Sigmoid colon (tissue), 7 donors: Measurements from ENCODE around the gene LENEP. TPM values are rescaled to one million over a fixed set of nuclear protein-coding genes. Genes with fewer than 3 reads are reported as not detected.
A peak's percentile ranks its signal among the peaks of the same experiment; 100 is the strongest.

Experiments
- DNase-seq: peaks from one replicate; pipeline ENCODE4 v3.0.0-alpha.2; 2019
- H3K27ac ChIP-seq, 4 donors: fragments of 200-600 bp; sonication (generic); one replicate each; pipeline ENCODE4 v1.5.1; 2016 to 2019; ENCODE audit warnings: mild to moderate bottlenecking in 1 of 4
- H3K27me3 ChIP-seq, 3 donors: fragments of 200-600 bp; sonication (generic); one replicate each; pipeline ENCODE4 v1.5.1; 2019; ENCODE audit warnings: mild to moderate bottlenecking in 1 of 3
- H3K36me3 ChIP-seq, 4 donors: fragments of 200-600 bp; sonication (generic); one replicate each; pipeline ENCODE4 v1.5.1; 2016 to 2019
- H3K4me1 ChIP-seq, 4 donors: fragments of 200-600 bp; sonication (generic); one replicate each; pipeline ENCODE4 v1.5.1; 2017 to 2019
- H3K4me3 ChIP-seq, 4 donors: fragments of 200-600 bp; sonication (generic); one replicate each; pipeline ENCODE4 v1.5.1; 2017 to 2019; ENCODE audit warnings: mild to moderate bottlenecking in 2 of 4, moderate library complexity in 1 of 4
- H3K9me3 ChIP-seq, 4 donors: fragments of 200-600 bp in 3 of 4; sonication (generic) in 3 of 4; one replicate each; pipeline versions ENCODE4 v1.5.1 to v1.6.1; 2013 to 2019
- EP300 ChIP-seq, 4 donors: sonication (generic); formaldehyde crosslinking; IDR thresholded peaks; one replicate each; pipeline ENCODE4 v1.6.1; 2017; ENCODE audit warnings: antibody characterized with exemption in 4 of 4
- POLR2A ChIP-seq, 2 donors: fragments of 450-650 bp; IDR thresholded peaks; one replicate each; pipeline ENCODE4 v1.6.1; 2016; ENCODE audit warnings: antibody characterized with exemption in 2 of 2, mild to moderate bottlenecking in 2 of 2, moderate library complexity in 2 of 2
- POLR2AphosphoS5 ChIP-seq, 4 donors: sonication (generic); formaldehyde crosslinking; IDR thresholded peaks; one replicate each; pipeline ENCODE4 v1.6.1; 2017; ENCODE audit warnings: antibody characterized with exemption in 4 of 4
- WGBS, 2 donors: extraction: QIAGEN DNeasy Blood & Tissue Kit; methylation state at CpG; one replicate each; pipeline ENCODE4 v1.1.7; 2013; 5-methylcytosine and 5-hydroxymethylcytosine counted together
- intact Hi-C: fragments of 100-400 bp; cut with DNase I; formaldehyde crosslinking; loops from one replicate; pipeline ENCODE4 v1.15.1; 2023
- polyA plus RNA-seq, 3 donors: library from polyadenylated mRNA; stranded (reverse); fragments of 200-250 nt; gene quantifications; one replicate each; pipeline ENCODE4 v1.2.3, GENCODE V29; 2013
- total RNA-seq, 4 donors: library from RNA; depleted of rRNA; stranded (reverse); fragments of >200 nt; gene quantifications; one replicate each; pipeline ENCODE4 v1.1.0, GENCODE V29; 2016
- TF ChIP-seq, protein P1 (sequence below), 4 experiments: fragments of 450-650 bp in 3 of 4; fragments of 200-600 bp in 1 of 4; IDR thresholded peaks; one replicate each; pipeline ENCODE4 v1.5.1; 2016 to 2019; ENCODE audit warnings: antibody characterized with exemption in 4 of 4, mild to moderate bottlenecking in 3 of 4, moderate library complexity in 2 of 4
- donor health status: healthy with polysubstance abuse.
- donor health status: Bipolar disorder and iron deficiency.
- donor health status: healthy.

The LENEP gene
- total and polyA plus RNA-seq, 7 donors: 0.39 TPM; not detected in 6

DNA sequence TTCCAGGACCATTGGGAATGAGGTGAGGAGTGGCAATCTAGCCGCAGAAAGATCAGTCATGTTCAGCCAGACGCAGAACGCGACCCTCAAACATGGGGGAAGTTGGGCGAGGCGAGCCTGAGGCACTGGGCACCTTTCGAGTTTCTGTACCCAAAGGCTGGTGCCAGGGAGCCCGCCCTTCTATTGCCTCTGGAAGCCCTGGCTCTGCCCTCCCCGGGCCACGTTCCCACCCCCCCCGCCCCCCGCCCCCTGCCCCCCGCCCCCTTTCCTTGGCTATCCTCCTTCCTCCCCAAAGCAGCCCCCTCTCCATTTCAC is 7.0 kb downstream of the LENEP start:
- no peaks in the 10 kb centered on the region for H3K27me3 ChIP-seq
- no peaks in the 10 kb centered on the region for H3K36me3 ChIP-seq
- peak overlapping the region; percentile 73 to 94 (median 81) for H3K4me3 ChIP-seq
- peak overlapping the region; percentile 96 to 99 (median 98) for H3K27ac ChIP-seq
- H3K4me1 ChIP-seq: peaks cover 0 to 40% (median 35%) of the 10 kb centered on the region in 4 donors
- WGBS, 2 donors: 1 to 2% methylated on average over 11 to 13 of the region's 13 CpGs
- DNase-seq: no peak
- intact Hi-C loops: loop anchor here (2.0 to 5.0 kb wide), 2 partner anchors 52 to 64 kb away; partner anchors contain the start of genes ADAM15 and PMVK
- H3K9me3 ChIP-seq: no peaks in the 10 kb centered on the region
- TF ChIP-seq, protein P1, sequence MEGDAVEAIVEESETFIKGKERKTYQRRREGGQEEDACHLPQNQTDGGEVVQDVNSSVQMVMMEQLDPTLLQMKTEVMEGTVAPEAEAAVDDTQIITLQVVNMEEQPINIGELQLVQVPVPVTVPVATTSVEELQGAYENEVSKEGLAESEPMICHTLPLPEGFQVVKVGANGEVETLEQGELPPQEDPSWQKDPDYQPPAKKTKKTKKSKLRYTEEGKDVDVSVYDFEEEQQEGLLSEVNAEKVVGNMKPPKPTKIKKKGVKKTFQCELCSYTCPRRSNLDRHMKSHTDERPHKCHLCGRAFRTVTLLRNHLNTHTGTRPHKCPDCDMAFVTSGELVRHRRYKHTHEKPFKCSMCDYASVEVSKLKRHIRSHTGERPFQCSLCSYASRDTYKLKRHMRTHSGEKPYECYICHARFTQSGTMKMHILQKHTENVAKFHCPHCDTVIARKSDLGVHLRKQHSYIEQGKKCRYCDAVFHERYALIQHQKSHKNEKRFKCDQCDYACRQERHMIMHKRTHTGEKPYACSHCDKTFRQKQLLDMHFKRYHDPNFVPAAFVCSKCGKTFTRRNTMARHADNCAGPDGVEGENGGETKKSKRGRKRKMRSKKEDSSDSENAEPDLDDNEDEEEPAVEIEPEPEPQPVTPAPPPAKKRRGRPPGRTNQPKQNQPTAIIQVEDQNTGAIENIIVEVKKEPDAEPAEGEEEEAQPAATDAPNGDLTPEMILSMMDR (IDR thresholded peaks at IDR 0.05): no peak
- TF ChIP-seq POLR2AphosphoS5 (IDR thresholded peaks at IDR 0.05) (no peak), EP300 (IDR thresholded peaks at IDR 0.05) (no peak), POLR2A (IDR thresholded peaks at IDR 0.05) (no peak)

DNA sequence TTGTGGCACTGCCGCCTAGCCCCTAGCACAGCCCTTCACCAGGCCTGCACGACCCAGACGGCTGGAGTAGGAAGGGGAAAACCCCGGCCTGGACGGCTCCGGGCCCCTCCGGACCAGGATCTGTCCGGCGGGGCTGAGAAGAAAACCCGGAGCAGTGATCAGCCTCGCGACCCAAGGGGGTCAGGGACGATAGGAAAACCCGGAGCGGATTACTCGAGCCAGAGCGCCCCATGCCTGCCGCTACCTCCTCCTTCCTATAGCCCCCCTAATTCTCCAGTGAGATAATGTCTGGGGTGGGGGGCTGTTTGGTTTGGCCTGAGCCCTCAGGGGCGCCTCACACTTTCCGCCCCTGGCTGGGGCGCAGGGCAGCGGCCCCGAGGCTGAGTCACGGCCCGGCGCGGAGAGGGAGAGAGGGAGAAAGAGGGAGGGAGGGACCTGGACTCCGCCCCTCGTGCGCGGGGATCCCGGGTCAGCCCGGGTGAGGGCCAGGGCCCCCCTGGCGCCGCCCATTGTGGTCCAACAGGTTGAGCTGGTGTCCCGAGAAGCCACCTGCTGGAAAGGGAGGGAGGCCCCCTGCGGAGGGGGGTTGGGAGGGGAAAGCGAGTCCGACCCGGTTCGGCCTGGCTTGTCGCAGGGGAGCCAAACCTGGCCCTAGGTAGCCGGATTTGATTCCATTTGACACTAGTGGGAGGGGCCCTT is 7.5 kb downstream of the LENEP start:
- peaks cover 0 to 40% (median 38%) of the 10 kb centered on the region in 4 donors for H3K4me1 ChIP-seq
- WGBS, 2 donors: 0% methylated on average over 43 of the region's 43 CpGs
- intact Hi-C loops: loop anchor here (2.0 to 5.0 kb wide), 2 partner anchors 51 to 64 kb away; partner anchors contain the start of genes ADAM15 and PMVK

DNA sequence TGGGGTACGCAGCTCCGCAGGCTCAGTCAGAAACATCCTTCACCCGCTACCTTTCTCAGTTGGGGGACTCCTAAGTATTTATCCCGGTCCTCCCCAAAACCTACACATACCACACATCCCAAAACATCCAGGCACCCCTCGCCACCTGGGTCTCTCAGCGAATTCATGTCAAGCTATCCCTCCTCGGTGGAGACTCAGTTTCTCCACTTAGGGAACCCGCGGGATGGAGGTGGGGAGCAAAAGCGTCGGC is 8.0 kb downstream of the LENEP start:
- Histone ChIP-seq H3K27ac (peak overlapping the region; percentile 96 to 99 (median 98)), H3K4me3 (peak overlapping the region; percentile 73 to 94 (median 81)), H3K27me3 (no peaks in the 10 kb centered on the region), H3K4me1 (peaks cover 0 to 44% (median 42%) of the 10 kb centered on the region in 4 donors), H3K9me3 (no peaks in the 10 kb centered on the region), H3K36me3 (no peaks in the 10 kb centered on the region)
- no peak for DNase-seq
- TF ChIP-seq POLR2AphosphoS5 (IDR thresholded peaks at IDR 0.05): no peak
- TF ChIP-seq, protein P1 (IDR thresholded peaks at IDR 0.05): no peak
- TF ChIP-seq EP300 (IDR thresholded peaks at IDR 0.05): no peak
- no peak for TF ChIP-seq POLR2A (IDR thresholded peaks at IDR 0.05)
- intact Hi-C loops: loop anchor here (2.0 to 5.0 kb wide), 2 partner anchors 51 to 65 kb away; partner anchors contain the start of genes ADAM15 and PMVK
- WGBS, 2 donors: 0 to 1% methylated on average over 11 of the region's 11 CpGs

More for the DNA sequence above, 7.5 kb downstream of the LENEP start:
- H3K4me3 ChIP-seq: peak overlapping the region; percentile 73 to 94 (median 81)
- peak; percentile 95 for DNase-seq
- peak overlapping the region; percentile 96 to 99 (median 98) for H3K27ac ChIP-seq
- no peaks in the 10 kb centered on the region for H3K36me3 ChIP-seq
- H3K9me3 ChIP-seq: no peaks in the 10 kb centered on the region
- TF ChIP-seq POLR2A (IDR thresholded peaks at IDR 0.05) (peak; percentile 67 to 88), POLR2AphosphoS5 (IDR thresholded peaks at IDR 0.05) (peak; percentile 83 to 91 (median 88)), EP300 (IDR thresholded peaks at IDR 0.05) (peak in 1 of 4 donors; percentile 32)
- TF ChIP-seq, protein P1 (IDR thresholded peaks at IDR 0.05): no peak
- no peaks in the 10 kb centered on the region for H3K27me3 ChIP-seq

DNA sequence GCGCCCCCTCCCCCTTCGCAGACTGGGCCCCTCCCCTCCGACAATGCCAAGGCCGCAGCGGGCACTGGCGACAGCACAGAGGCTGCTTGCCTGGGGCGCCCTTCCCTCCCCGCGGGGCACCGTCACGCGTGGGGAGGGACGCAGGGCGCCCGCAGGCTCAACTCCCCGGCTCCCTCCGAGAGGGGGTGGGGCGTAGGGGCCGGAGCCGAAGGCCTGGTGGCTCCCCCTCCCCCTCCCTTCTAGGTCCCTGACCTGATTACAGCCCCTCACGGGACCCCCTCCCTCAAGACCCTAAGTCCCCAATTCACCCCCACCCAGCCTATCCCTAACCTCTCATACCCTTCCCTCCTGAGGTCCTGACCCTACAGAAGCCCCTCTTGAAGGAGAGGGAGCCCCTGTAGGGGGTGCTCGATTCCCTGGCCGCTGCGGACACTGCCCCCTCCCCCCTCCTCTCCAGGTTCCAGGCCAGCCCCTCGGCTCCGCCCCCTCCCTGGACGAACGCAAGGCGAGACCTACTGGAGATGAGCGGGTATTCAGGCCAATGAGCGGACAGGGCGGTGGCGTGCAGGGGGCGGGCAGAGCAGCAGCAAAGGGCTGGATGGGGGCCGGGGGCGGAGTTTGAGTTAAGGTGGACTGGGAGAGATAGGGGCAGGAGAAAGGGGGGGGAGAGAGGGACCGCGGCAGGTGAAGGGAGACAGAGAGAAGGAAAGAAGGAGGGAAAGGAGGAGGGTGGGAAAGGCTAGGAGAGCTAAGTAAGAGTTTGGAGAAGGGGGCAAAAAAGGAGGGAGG is 8.5 kb downstream of the LENEP start:
- Histone ChIP-seq H3K36me3 (no peaks in the 10 kb centered on the region), H3K9me3 (no peaks in the 10 kb centered on the region), H3K27ac (peak overlapping the region; percentile 96 to 99 (median 98)), H3K4me1 (peaks cover 0 to 50% (median 47%) of the 10 kb centered on the region in 4 donors), H3K4me3 (peak overlapping the region; percentile 73 to 94 (median 81)), H3K27me3 (no peaks in the 10 kb centered on the region)
- peak; percentile 89 to 94 (median 92) for TF ChIP-seq POLR2AphosphoS5 (IDR thresholded peaks at IDR 0.05)
- TF ChIP-seq, protein P1 (IDR thresholded peaks at IDR 0.05): peak in 2 of 4 experiments; percentile 6 to 22
- peak; percentile 91 to 95 for TF ChIP-seq POLR2A (IDR thresholded peaks at IDR 0.05)
- no peak for TF ChIP-seq EP300 (IDR thresholded peaks at IDR 0.05)
- 1% methylated on average over 38 of the region's 38 CpGs for WGBS, 2 donors
- peak; percentile 100 for DNase-seq
- intact Hi-C loops: loop anchor here (1.0 to 5.0 kb wide), 3 partner anchors 28 to 65 kb away; partner anchors contain the start of genes ADAM15, CKS1B and PMVK
